ENCODE measurements around the gene XRCC2.
"Not testable (repeated sequence)": the region's sequence is repeated elsewhere in the genome, so short reads cannot be mapped to it uniquely, and the experiment has no call there.

XRCC2 gene

DNA sequence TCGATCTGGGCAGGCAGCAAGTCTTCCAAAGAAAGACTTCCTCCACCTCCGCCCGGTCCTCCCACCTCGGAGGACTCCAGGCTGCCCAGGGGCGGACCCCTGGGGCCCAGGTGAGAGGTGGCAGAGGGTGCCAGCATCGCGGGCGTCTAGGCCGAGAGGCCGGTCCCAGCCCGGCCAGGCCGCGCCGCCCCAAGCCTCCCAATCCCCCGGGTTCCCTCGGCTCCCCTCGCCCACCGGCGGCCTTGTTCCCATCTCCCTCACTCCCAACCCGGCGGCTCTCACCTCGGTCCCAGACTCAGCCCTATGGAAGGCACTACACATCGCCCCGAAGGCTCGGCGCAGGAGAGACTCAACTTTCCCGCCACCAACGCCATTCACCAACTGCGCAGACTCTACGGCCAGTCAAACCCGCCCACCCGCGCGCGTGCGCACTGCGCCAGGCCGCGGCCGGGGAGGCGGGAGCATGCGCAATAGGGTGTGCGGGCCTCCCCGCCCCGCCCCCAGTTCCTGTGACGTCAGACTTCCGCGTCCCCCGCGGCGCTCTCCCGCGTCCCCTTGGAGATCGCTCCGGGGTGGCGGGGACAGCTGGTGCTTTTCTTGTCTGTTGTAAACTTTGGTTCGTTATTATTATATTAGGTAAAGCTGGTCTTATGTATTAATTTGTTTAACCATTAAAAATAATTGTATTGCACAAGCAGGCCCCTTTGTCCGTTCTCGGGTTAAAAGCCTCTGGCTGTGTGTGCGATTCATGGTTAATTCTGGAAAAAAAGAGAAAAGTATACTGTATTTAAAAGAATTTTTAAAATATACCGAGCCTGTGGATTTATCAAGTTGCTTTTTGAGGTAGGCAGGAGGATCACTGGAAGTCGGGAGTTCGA is at the start of gene XRCC2:
Gene XRCC2, minus strand, starts transcription at position 383 of the 878 bp plus-strand sequence. Its CDS starts 62 bp downstream, at position 321.
- DNase-seq (ENCODE audit: low read depth): peak; percentile 93

DNA sequence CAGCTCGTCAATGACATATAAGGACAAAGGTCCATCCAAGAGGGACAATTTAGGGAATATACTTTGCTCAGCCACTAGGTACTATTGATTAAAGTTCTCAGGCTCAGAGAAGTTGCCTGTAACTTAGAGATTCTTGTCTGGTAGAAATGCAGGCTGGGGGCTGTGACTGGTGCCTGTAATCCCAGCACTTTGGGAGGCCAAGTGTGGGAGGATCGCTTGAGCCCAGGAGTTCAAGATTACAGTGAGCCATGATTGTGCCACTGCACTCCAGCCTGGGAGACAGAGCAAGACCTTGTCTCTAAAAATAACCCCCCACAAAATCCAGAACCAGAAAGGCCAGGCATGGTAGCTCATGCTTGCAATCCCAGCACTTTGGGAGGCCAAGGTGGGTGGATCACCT is 47.4 kb upstream of the XRCC2 start:
- DNase-seq (ENCODE audit: low read depth): no peak

- not testable (repeated sequence) for DNase-seq (ENCODE audit: low read depth)
Observed at GRCh38 chr7:152712412-152713042, 36.6 kb upstream of the XRCC2 start.

GRCh38 chr7:152711444-152711944 is 35.6 kb upstream of the XRCC2 start:
- no peak for DNase-seq (ENCODE audit: low read depth)

DNA sequence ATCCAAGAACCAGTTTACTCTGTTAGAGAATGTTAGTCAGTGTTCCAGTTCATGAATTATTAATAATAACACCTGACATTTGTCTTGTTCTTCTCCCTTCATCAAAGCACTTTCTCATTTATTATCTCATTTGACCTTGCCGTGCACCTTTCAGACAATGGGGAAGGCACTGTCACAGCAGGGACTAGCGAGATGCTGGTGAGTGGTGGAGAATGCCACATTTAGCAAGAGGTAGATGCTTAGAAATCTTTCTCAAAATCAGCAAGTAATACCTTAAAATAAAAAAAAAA is 34.2 kb upstream of the XRCC2 start:
- DNase-seq (ENCODE audit: low read depth): no peak

DNA sequence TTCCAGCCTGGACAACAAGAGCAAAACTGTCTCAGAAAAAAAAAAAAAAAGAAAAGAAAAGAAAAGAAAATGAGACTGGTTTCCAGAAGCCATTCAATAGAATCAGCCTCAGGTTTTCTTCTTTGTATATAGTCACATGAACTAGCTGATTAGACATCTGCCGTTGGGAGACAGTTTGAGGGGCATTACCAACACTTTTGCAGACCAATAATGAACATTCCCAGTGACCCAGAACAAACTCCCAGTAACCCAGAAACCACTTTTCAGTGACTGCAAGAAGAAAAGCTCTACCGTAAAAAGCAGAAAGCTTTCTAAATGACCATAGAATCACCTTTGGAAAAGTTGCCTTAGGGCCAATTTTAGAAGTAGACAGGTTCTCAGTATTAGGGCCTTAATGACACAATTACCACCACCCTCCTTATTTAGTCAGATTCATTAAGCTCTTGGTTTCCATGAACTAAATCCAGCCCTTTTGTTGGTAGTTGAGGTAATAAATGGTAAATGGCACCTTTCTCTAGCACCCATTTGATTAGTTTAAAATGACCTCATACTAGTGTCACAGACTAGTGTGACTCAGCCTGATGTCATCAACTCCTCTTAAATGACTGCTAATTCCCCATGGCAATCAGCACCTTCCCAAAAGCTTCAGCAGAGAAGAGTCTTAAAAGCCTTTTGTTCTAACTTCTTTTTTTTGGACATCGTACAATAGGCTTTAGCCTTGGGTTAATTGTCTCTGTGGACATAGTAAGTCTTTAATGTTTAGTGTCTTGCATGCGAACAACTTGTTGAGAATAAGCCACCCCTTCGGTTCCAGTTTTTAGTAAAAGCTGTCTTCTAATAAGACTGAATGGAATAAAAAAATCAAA is 33.6 kb upstream of the XRCC2 start:
- DNase-seq (ENCODE audit: low read depth): no peak

- no peak for DNase-seq (ENCODE audit: low read depth)
Observed at GRCh38 chr7:152704796-152705384, 28.9 kb upstream of the XRCC2 start.

DNA sequence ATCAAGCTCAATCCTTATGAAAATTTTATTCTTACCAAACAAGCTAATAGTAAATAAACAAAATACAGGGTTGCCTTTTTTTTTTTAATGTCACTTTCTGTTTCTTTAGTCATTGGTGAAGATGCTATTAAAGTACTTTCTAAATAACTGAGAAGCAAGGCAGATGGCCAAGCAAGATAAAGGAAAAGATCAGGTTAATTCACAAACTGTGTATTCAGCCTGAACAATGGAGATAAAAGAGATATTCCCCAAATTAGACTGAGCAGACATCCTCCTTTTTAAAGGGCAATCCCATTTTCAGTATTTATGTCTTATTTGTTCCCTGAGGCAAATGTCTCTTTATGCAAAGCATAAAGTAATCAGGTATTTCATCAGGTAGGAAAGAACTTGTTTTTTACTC is 23.1 kb upstream of the XRCC2 start:
- no peak for DNase-seq (ENCODE audit: low read depth)

DNA sequence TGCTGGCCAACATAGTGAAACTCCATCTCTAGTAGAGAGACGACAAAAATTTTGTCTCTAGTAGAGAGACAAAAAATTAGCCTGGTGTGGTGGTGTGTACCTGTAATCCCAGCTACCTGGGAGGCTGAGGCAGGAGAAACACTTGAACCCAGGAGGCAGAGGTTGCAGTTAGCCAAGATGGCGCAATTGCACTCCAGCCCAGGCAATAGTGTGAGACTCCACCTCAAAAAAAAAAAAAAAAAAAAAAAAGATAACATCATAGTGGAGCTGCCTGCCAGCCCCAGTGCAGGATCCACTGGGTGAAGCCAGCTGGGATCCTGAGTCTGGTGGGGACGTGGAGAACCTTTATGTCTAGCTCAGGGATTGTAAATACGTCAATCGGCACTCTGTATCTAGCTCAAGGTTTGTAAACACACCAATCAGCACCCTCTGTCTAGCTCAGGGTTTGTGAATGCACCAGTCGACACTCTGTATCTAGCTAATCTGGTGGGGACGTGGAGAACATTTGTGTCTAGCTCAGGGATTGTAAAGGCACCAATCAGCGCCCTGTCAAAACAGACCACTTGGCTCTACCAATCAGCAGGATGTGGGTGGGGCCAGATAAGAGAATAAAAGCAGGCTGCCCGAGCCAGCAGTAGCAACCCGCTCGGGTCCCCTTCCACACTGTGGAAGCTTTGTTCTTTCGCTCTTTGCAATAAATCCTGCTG is 21.5 kb upstream of the XRCC2 start:
- DNase-seq (ENCODE audit: low read depth): not testable (repeated sequence)

GRCh38 chr7:152692196-152692595 is 16.3 kb upstream of the XRCC2 start:
- not testable (repeated sequence) for DNase-seq (ENCODE audit: low read depth)

GRCh38 chr7:152683297-152683696 is 7.4 kb upstream of the XRCC2 start:
- DNase-seq (ENCODE audit: low read depth): no peak

DNA sequence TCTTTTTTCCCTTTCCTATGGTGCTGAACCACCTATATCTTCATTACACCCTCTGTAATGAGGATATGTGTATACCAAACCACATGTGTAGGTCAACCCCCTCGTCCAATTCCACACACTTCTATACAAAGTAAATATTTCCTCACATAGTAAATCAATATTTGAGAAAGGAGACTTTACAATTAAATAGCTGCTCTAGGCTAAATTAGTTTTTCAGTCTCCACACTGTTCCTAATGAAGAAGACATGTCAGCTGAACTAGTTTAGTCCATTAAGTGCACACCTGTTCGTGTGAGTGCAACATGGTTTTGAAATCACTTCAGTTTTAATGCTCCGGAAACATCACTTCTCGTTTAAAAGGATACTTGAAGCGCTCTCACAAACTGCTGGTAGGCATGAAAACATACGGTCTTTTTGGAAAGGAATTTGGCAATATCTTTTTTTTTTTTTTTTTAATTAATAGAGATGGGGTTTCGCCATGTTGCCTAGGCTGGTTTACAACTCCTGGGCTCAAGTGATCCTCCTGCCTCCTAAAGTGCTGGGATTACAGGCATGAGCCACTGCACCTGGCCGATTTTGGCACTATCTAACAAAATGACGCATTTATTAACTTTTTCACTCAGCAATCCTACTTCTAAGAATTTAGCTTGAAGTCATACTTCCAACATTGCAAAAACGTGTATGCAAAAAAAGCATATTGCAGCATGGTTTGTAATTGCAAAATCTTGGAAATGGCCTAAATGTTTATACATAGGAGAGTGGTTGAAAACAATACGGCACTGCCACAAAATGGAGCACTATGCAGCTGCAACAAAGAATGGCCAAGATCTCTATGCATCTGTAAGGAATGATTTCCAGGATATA is 2.1 kb upstream of the XRCC2 start:
- no peak for DNase-seq (ENCODE audit: low read depth)

DNA sequence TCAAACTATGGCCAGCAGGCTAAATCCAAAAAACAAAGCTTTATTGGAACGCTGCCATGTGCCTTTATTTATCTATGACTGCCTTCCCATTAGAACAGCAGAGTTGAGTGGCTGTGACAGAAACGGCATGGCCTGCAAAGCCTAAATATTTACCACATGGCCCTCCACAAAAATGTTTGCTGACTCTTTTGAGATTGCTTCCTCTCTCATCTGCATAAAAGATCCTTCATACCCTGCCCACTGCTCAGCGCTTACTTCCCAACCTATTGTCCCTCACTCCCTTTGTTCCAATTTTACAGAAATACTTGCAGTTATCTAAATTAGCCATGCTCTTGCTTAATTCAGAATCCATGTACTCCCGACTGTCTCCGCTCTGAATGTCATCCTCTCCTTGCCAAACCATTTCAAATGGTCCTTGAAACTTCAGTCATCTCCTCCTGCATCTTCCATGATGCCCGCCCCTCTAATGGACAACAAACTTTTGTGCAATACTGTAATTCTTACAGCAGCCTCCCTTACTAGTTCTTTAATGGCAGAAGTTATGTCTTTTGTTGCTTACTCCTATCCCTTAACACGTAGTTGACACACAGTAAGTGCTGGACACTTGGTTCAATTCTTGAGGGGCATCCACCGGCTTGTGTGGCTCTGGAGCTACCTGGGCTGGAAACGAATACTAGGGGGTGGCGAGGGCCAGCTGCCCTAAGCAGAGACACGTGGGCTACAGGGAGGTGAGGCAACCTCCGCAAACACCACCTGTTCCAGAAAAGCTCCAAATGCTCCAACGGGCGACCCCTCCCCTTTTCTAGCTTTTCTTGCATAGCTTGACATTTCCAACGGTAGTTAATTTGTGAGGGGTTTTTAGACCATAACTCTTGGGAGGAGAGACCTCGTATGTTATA is 832 bp downstream of the XRCC2 start:
- DNase-seq (ENCODE audit: low read depth): no peak

DNA sequence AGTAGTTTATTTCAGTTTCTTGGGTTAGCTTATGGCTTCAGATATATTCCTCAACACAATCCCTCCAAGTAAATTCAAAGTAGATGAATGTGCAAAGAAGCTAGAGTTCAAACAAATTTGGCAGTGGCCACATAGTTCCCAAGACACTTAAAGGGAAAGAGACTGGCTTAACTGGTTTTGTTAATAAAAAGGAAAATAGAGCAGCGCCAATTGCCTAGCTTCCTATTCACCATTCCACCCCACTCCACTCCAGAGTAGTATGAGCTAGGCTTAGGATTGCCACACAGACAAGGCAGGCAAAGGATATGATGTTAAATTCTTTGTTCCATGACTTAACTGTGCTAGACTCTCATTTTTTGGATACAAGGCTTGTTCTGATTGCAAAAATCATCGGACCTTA is 2.0 kb downstream of the XRCC2 start:
- DNase-seq (ENCODE audit: low read depth): no peak

GRCh38 chr7:152672626-152673025 is 3.3 kb downstream of the XRCC2 start:
- no peak for DNase-seq (ENCODE audit: low read depth)

GRCh38 chr7:152669758-152670157 is 6.2 kb downstream of the XRCC2 start:
- no peak for DNase-seq (ENCODE audit: low read depth)

DNA sequence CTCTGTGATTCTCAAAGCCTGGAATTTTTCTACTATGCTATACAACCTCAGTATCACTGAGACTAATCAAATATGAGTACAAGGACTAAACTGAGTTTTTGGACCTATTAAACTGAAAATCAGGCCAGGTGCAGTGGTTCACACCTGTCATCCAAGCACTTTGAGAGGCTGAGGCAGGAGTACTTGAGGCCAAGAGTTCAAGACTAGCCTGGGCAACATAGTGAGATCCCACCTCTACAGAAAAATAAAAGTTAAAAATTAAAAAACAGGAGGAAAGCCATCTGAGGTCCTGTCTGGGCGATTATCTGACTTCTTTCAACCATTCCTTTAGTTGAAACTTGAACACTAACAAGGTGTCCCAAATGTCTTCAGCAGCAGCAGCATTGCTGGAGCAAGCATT is 7.0 kb downstream of the XRCC2 start:
- DNase-seq (ENCODE audit: low read depth): no peak

- DNase-seq (ENCODE audit: low read depth): no peak
Observed at GRCh38 chr7:152667958-152668357, 8.0 kb downstream of the XRCC2 start.

DNA sequence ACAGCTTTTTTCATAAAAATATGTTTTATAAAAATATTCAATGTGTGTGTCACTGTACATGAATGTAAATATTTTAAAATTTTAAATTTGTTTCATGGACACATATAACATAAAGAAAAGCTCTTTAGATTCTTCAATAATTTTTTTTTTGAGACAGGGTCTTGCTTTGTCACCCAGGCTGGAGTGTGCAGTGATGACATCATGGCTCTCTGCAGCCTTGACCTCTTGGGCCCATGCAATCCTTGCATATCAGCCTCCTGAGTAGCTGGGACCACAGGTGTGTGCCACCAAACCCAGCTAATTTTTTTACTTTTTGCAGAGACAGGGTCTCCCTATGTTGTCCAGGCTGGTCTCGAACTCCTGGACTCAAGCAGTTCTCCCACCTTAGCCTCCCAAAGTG is 9.9 kb downstream of the XRCC2 start:
- DNase-seq (ENCODE audit: low read depth): no peak

DNA sequence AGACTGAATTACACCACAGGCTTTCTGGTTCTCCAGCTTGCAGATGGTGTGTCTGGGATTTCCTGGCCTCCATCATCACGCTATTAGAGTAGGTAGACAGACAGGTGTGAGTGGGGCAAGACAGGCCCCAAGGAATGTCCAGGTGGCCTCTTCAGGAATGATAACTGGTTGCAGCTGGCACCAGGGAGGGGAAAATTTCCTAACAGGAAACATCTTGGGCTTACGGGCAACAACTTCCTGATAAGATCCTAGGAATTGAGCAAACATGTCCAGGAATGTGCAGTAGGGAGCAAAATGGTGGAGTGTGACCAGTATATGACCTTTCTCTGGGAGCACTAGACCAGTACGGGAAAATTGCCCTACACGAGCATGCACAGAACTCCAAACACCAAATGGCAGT is 11.3 kb downstream of the XRCC2 start:
- DNase-seq (ENCODE audit: low read depth): no peak

Data from activated T-helper 1 cell treated with Interleukin-2 at 50 U/mL for 16 hours (primary cell).